Pulmonary artery endothelial cell (primary cell): ENCODE data around the gene CCDC171. TPM values are rescaled to one million over a fixed set of nuclear protein-coding genes. Genes with fewer than 3 reads are reported as not detected.

Experiments
- DNase-seq: peaks from one replicate; pipeline ENCODE4 v3.0.0-alpha.2; 2011; ENCODE audit warnings: low read depth, low spot score
- total RNA-seq: library from RNA; depleted of rRNA; stranded (reverse); fragments of >200 nt; gene quantifications from 2 replicates; pipeline ENCODE4 v1.2.3, GENCODE V29; 2014

CCDC171 gene
- total RNA-seq, 1 donor from 2014 or later, result 0.86 TPM

GRCh38 chr9:15982182-15982581, 429.3 kb downstream of the CCDC171 start:
- no peak for DNase-seq

GRCh38 chr9:15999422-16000339, 446.8 kb downstream of the CCDC171 start:
- DNase-seq, result peak; percentile 13

- no peak for DNase-seq
Observed at GRCh38 chr9:16000811-16001210, 448.0 kb downstream of the CCDC171 start.

- DNase-seq, result no peak
Observed at GRCh38 chr9:16001856-16002255, 449.0 kb downstream of the CCDC171 start.

- no peak for DNase-seq
Observed at GRCh38 chr9:16002816-16003215, 450.0 kb downstream of the CCDC171 start.

GRCh38 chr9:16003785-16004184, 450.9 kb downstream of the CCDC171 start:
- DNase-seq, result no peak

- DNase-seq, result no peak
Observed at GRCh38 chr9:16004613-16005012, 451.8 kb downstream of the CCDC171 start.

- no peak for DNase-seq
Observed at GRCh38 chr9:16010221-16010620, 457.4 kb downstream of the CCDC171 start.

- DNase-seq, result no peak
Observed at GRCh38 chr9:16012621-16013020, 459.8 kb downstream of the CCDC171 start.

- no peak for DNase-seq
Observed at GRCh38 chr9:16013366-16013765, 460.5 kb downstream of the CCDC171 start.

- DNase-seq, result no peak
Observed at GRCh38 chr9:16013826-16014225, 461.0 kb downstream of the CCDC171 start.

GRCh38 chr9:16022228-16022627, 469.4 kb downstream of the CCDC171 start:
- DNase-seq, result no peak

GRCh38 chr9:16023446-16023845, 470.6 kb downstream of the CCDC171 start:
- DNase-seq, result no peak

Other genes starting within 250 kb of the CCDC171 start
- gene TTC39B, start 245.8 kb upstream of the CCDC171 start, total RNA-seq, result 4.4 and 5.2 TPM in 2 replicates
- gene SNAPC3, start 130.2 kb upstream of the CCDC171 start, total RNA-seq, result 26.8 and 48.3 TPM in 2 replicates
- gene PSIP1, start 42.1 kb upstream of the CCDC171 start, total RNA-seq, result 59.4 and 74.4 TPM in 2 replicates